T-helper 2 cell (primary cell): ENCODE results near the gene TDRD12.
"Not testable (repeated sequence)": the region's sequence is repeated elsewhere in the genome, so short reads cannot be mapped to it uniquely, and the experiment has no call there.

Experiments used
- DNase-seq, 5 experiments: peaks; one replicate each; pipeline versions ENCODE4 v3.0.0 to v3.0.0-alpha.2; 2012 to 2022

The TDRD12 gene

GRCh38 chr19:32832094-32832493 lies 112.5 kb downstream of the TDRD12 start:
- DNase-seq = not testable (repeated sequence)

GRCh38 chr19:32832825-32833224 lies 113.3 kb downstream of the TDRD12 start:
- DNase-seq = not testable (repeated sequence)

- not testable (repeated sequence) for DNase-seq
Measured at GRCh38 chr19:32833388-32833787, 113.8 kb downstream of the TDRD12 start.

GRCh38 chr19:32837531-32837930 lies 118.0 kb downstream of the TDRD12 start:
- no peak for DNase-seq

- DNase-seq = no peak
Measured at GRCh38 chr19:32842061-32842460, 122.5 kb downstream of the TDRD12 start.

- DNase-seq = no peak
Measured at GRCh38 chr19:32843716-32844245, 124.2 kb downstream of the TDRD12 start.

GRCh38 chr19:32848035-32848434 lies 128.5 kb downstream of the TDRD12 start:
- not testable (repeated sequence) for DNase-seq

GRCh38 chr19:32852216-32852615 lies 132.6 kb downstream of the TDRD12 start:
- no peak for DNase-seq

- DNase-seq = not testable (repeated sequence)
Measured at GRCh38 chr19:32856818-32857217, 137.3 kb downstream of the TDRD12 start.

GRCh38 chr19:32857584-32857983 lies 138.0 kb downstream of the TDRD12 start:
- no peak for DNase-seq

- no peak for DNase-seq
Measured at GRCh38 chr19:32858155-32858554, 138.6 kb downstream of the TDRD12 start.

GRCh38 chr19:32858559-32858958 lies 139.0 kb downstream of the TDRD12 start:
- no peak for DNase-seq

- no peak for DNase-seq
Measured at GRCh38 chr19:32859591-32859990, 140.0 kb downstream of the TDRD12 start.

- no peak for DNase-seq
Measured at GRCh38 chr19:32861596-32861995, 142.0 kb downstream of the TDRD12 start.

GRCh38 chr19:32862173-32862572 lies 142.6 kb downstream of the TDRD12 start:
- no peak for DNase-seq

GRCh38 chr19:32862741-32863140 lies 143.2 kb downstream of the TDRD12 start:
- no peak for DNase-seq

- DNase-seq = no peak
Measured at GRCh38 chr19:32863301-32863700, 143.7 kb downstream of the TDRD12 start.

- no peak for DNase-seq
Measured at GRCh38 chr19:32863841-32864240, 144.3 kb downstream of the TDRD12 start.

GRCh38 chr19:32864318-32865007 lies 144.9 kb downstream of the TDRD12 start:
- DNase-seq = no peak

- no peak for DNase-seq
Measured at GRCh38 chr19:32865326-32865725, 145.8 kb downstream of the TDRD12 start.

- no peak for DNase-seq
Measured at GRCh38 chr19:32866061-32866460, 146.5 kb downstream of the TDRD12 start.

- DNase-seq = no peak
Measured at GRCh38 chr19:32866564-32867265, 147.1 kb downstream of the TDRD12 start.

- not testable (repeated sequence) for DNase-seq
Measured at GRCh38 chr19:32867436-32867835, 147.9 kb downstream of the TDRD12 start.
